HG03108 (cell line): ENCODE measurements around the gene PGBD5.

Experiments used
- ATAC-seq: cut with Tn5 transposase; IDR thresholded peaks from one replicate; pipeline ENCODE4 v1.9.1; 2021; ENCODE audit warnings: moderate library complexity; ENCODE audit not compliant: unreplicated experiment

Gene PGBD5

DNA sequence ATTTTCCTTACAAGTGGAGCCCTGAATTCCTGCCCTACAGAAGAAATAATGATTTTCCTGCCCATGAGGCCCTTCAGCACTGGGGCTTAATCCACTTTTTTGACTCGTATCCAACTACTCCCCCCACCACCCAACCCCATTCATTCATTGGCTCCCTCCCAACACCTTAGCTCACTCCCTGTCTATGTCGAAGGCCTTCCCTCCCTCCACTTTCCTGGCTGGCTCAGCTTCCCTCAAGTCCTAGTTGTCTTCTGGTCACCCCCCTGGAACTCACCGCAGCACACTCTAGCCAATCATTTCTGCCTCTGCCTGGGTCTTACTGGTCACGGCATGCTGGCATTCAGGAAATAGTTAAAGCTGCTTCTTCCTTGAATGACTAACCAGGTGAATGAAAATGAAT lies 118.9 kb downstream of the PGBD5 start:
- ATAC-seq: no peak

- ATAC-seq: peak; percentile 73
Observed at GRCh38 chr1:230306169-230306568, 120.0 kb downstream of the PGBD5 start.

DNA sequence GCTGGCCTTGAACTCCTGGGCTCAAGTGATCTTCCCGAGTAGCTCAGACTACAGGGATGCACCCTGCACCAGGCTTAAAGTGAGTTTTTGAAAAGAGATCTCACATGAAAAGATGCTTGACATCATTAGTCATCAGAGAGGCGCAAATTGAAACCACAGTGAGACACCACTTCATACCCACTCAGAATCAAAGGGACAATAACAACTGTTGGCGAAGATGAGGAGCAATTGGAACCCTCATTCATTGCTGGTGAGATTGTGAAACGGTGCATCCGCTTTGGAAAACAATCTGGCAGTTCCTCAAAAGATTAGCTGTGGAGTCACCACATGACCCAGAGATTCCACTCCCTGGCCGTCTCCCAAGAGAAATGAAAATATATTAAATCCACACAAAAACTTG lies 122.3 kb downstream of the PGBD5 start:
- no peak for ATAC-seq

- no peak for ATAC-seq
Observed at GRCh38 chr1:230303069-230303468, 123.1 kb downstream of the PGBD5 start.

DNA sequence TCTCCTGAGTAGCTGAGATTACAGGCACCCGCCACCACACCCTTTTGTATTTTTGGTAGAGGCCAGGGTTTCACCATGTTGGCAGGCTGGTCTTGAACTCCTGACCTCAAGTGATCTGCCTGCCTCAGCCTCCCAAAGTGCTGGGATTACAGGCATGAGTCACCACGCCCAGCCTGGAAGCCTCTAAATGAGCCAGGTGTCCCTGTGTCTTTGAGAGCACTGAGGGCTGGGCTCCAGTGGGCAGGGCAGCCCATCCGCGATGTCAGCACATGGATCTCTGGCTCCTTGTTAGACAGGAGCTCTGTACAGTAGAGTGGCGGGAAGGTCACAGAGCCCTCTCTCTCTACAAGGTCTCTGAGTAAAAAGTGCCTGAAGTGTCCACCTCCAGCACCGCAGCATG lies 124.3 kb downstream of the PGBD5 start:
- ATAC-seq: no peak

GRCh38 chr1:230301322-230301721 lies 124.8 kb downstream of the PGBD5 start:
- no peak for ATAC-seq

- ATAC-seq: no peak
Observed at GRCh38 chr1:230300322-230301301, 125.5 kb downstream of the PGBD5 start.

DNA sequence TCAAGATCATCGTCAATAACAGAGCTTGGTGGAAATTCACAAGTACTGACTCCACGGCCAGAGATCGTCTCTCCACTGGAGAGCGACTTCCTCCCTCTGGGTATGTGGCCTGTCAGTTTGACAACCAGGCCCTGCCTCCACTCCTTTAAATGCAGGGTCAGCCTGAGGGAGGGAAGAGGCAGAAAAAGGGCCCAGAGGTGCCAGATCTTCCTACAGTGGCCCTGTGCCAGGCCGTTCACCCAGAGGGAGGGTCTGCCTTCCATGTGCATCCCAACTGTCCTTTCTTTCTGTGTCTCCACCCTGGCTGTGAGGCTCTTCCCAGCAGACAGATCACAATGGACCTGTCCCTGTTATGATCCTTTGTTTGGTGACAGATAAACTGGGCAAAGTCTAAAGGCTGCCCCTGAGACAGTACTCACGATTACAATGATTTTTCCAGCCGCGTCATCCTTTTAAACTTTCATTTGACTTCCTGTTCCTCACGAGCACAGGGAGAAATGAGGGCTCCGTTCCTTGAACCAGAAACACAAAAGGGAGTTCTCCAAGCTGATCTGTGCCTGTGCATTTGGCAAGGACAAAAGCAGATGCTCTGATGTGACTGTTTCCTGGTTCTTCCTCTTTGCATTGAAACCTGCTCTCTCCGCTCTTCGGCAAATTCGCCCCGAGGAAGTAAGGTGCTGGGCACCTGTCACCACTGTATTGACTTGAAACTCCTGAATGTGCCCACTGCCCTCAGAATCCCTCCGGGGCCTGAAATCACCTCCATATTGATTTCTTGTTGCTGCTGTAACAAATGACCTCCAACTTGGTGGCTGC lies 126.7 kb downstream of the PGBD5 start:
- no peak for ATAC-seq

- no peak for ATAC-seq
Observed at GRCh38 chr1:230295367-230295766, 130.8 kb downstream of the PGBD5 start.

DNA sequence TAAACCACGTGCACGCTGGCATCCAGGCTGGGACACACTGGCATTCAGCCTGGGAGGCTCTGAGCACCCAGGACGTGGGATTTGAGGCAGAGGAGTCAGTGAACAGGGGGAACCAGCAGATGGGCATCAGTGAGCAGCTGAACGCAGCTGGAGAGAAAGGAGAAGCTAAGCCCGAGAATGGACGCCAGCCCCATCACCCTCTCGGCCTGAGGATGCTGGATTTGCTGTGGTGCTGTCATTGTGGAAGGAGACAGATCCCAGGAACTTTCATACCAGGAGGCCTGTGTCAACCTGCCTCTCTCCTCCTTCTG lies 132.8 kb downstream of the PGBD5 start:
- no peak for ATAC-seq

- ATAC-seq: no peak
Observed at GRCh38 chr1:230292689-230293389, 133.3 kb downstream of the PGBD5 start.

GRCh38 chr1:230291731-230292620 lies 134.2 kb downstream of the PGBD5 start:
- no peak for ATAC-seq

- no peak for ATAC-seq
Observed at GRCh38 chr1:230289350-230289644, 136.8 kb downstream of the PGBD5 start.

DNA sequence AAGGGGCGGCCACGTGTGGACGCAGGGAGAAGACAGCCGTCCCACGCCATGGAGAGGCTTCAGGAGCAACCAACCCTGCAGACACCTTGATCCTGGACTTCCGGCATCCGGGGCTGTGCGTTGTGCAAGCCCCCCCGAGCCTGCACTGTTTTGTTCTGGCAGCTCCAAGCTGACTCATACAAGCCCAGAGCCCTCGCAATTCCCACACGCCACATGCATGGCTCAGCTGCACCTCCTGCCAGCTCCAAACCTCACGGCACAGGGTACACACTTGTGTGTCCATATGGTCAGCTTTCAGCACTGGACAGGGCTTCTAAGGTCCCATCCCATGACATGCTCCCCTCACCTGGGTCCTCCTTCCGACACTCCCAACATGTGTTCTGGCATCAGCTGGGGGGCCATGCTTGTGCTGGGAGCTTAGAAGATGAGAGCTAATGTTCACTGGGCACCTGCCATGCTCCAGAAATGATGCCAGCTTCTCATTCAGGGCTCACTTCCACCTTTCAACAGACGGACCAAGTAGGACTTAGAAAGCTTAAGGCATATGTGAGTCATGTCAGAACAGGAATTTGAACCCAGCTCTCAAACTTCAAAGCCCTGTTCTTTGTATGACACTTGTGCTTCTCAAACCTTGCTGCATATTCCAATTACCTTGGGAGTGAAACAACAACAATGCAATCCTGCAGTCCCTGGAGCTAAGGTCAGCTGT lies 137.3 kb downstream of the PGBD5 start:
- no peak for ATAC-seq

DNA sequence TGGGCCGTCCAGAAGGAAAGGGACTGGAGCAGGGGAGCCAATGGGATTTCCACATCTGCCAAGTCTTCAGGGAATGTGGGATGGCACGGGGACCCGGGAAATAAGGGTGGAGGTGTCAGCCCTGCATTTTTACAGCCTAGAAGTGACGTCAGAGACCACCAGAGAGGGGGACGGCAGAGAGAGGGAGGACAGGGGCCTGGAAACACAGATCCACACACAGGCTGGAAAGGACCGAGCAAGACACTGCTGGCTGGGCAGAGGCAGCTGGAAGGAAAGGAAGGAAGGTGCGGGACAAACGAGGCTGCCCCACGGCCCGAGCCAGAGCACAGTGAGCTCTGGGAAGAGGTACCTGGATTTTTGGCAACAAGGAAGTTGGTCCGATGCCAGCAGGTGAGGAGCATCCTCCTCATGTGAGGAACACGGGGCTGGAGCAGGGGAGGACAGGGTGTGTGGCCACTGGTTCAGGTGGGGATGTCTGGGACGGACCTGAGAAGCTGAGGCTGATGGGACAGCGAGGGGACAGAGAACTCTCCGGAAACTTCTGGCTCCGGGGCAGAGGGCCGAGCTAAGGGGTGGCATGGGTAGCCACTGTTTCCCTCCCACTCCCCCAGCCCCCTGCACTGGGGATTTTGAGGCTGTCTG lies 138.3 kb downstream of the PGBD5 start:
- ATAC-seq: no peak

DNA sequence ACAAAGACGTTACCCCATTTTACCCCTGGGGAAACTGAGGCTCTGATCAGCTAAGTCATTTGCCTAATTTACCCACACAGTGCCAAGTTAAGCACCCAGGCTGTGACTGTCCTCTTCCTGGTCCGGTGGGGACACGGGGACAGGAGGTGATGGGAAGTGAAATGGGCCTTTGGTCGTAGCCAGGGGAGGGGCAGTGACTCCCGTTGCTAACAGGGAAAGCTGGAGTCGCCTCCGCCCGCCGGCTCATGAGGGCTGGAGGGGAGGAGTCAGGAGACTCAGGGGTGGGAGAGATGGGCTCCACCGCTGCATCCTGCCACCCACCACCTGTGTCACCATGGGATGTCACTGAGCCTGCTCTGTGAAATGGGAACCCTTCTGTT lies 139.3 kb downstream of the PGBD5 start:
- ATAC-seq: no peak

DNA sequence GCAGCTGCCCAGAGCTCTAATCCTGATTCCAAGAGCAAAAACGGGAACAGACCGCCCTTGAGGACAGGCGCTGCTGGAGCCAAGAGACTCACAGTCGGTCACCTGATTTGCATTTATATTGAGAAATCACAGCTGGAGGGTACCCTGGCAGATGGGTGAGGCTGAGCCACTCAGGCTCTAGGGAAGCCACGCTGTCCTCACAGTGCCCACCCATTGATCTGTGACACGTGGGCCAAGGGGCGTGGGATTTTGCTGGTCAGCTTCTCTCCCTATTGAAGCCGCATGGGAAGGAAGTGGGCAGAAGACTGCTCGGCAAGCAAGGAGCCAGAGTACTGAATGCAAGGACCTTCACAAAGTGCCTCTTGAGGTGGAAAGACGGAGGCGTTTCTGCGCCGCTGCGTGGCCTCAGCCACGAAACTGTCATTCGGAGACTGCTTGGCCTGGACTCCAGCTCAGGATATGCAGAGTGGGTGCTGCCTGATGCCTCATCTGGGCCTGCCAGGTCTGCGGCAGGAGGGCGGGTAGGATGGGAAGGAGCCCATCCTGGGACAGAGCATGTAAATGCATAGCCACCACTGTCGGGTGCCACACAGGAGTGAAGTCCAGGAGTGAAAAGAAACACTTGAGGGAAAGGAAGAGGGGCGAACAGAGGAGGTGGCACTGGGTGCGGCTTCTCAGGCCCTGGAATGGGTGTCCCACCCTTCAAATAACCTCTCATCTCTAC lies 139.8 kb downstream of the PGBD5 start:
- no peak for ATAC-seq

- no peak for ATAC-seq
Observed at GRCh38 chr1:230285351-230285750, 140.8 kb downstream of the PGBD5 start.

- ATAC-seq: no peak
Observed at GRCh38 chr1:230284891-230285290, 141.2 kb downstream of the PGBD5 start.
